Uterus (tissue), 4 donors: ENCODE measurements around the gene AGPS. TPM values are rescaled to one million over a fixed set of nuclear protein-coding genes. Genes with fewer than 3 reads are reported as not detected.

Experiments
- DNase-seq, 2 donors: peaks; one replicate each; pipeline ENCODE4 v3.0.0-alpha.2; 2019 to 2020
- H3K27ac ChIP-seq, 2 donors: fragments of 200-600 bp; sonication (generic); 1 replicate in 1 of 2; 2 replicates in 1 of 2; pipeline ENCODE4 v1.5.1; 2016 to 2018
- H3K27me3 ChIP-seq, 2 donors: fragments of 200-600 bp; sonication (generic); one replicate each; pipeline ENCODE4 v1.5.1; 2018 to 2019; ENCODE audit warnings: control low read depth in 1 of 2
- H3K36me3 ChIP-seq, 2 donors: fragments of 200-600 bp; sonication (generic); one replicate each; pipeline ENCODE4 v1.5.1; 2019; ENCODE audit warnings: control low read depth in 1 of 2
- H3K4me1 ChIP-seq, 2 donors: fragments of 200-600 bp; sonication (generic); one replicate each; pipeline ENCODE4 v1.5.1; 2018 to 2019; ENCODE audit warnings: control low read depth in 1 of 2
- H3K4me3 ChIP-seq, 2 donors: fragments of 200-600 bp; sonication (generic); 1 replicate in 1 of 2; 2 replicates in 1 of 2; pipeline ENCODE4 v1.5.1; 2018 to 2019; ENCODE audit warnings: mild to moderate bottlenecking in 1 of 2
- H3K9me3 ChIP-seq, 2 donors: fragments of 200-600 bp; sonication (generic); one replicate each; pipeline ENCODE4 v1.5.1; 2019; ENCODE audit warnings: control low read depth in 1 of 2
- CTCF ChIP-seq, 4 experiments: fragments of 200-600 bp in 2 of 4; fragments of 450-650 bp in 2 of 4; sonication (generic) in 2 of 4; IDR thresholded peaks; one replicate each; pipeline ENCODE4 v1.5.1; 2016 to 2019; ENCODE audit warnings: antibody characterized with exemption in 4 of 4, mild to moderate bottlenecking in 2 of 4, moderate library complexity in 1 of 4
- POLR2A ChIP-seq, 2 donors: fragments of 450-650 bp; IDR thresholded peaks; one replicate each; pipeline ENCODE4 v1.6.1; 2016; ENCODE audit warnings: antibody characterized with exemption in 2 of 2, mild to moderate bottlenecking in 1 of 2, moderate library complexity in 1 of 2
- intact Hi-C: fragments of 100-400 bp; cut with DNase I; formaldehyde crosslinking; loops from one replicate; pipeline ENCODE4 v1.15.1; 2023; ENCODE audit warnings: low total_unique reads
- total RNA-seq, 4 donors: library from RNA; depleted of rRNA in 3 of 4; stranded (reverse); fragments of >200 nt in 3 of 4; gene quantifications; one replicate each; pipeline versions ENCODE4 v1.1.0 to v1.2.4, GENCODE V29; 2014 to 2023
- donor health status: DM: yes; HTN: yes; CAD: no.

AGPS gene
- total RNA-seq, 4 donors from 2014 or later: 10.2 to 64.4 (median 40.0) TPM

DNA sequence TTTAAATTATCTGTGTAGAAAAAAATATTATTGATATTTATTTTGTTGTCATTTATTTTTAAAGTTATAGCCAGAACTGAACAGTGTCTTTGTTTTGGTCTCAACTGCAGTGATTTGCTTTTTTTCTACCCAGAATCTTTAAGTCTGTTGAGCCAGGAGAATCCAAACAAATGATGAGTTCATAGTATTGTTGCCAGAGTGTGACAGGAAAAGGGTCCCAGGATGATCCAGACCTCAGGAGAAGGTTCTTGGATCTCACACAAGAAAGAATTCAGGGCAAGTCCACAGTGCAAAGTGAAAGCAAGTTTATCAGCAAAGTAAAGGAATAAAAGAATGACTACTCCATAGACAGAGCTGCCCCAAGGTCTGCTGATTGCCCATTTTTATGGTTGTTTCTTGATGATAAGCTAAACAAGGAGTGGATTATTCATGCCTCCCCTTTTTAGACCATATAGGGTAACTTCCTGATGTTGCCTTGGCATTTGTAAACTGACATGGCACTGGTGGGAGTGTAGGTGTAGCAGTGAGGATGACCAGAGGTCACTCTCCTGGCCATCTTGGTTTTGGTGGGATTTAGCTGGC is 127.1 kb downstream of the AGPS start:
- no peak for DNase-seq
- Histone ChIP-seq H3K4me3 (no peak overlapping the region), H3K27me3 (no peaks in the 10 kb centered on the region), H3K27ac (no peak overlapping the region), H3K9me3 (no peaks in the 10 kb centered on the region), H3K4me1 (no peaks in the 10 kb centered on the region), H3K36me3 (no peaks in the 10 kb centered on the region)
- intact Hi-C loops: no loop called here
- no peak for TF ChIP-seq POLR2A (IDR thresholded peaks at IDR 0.05)

GRCh38 chr2:177520324-177520723 is 127.8 kb downstream of the AGPS start:
- Histone ChIP-seq H3K4me1 (no peaks in the 10 kb centered on the region), H3K9me3 (no peaks in the 10 kb centered on the region), H3K36me3 (no peaks in the 10 kb centered on the region), H3K27me3 (no peaks in the 10 kb centered on the region), H3K27ac (no peak overlapping the region), H3K4me3 (no peak overlapping the region)
- DNase-seq: no peak
- TF ChIP-seq POLR2A (IDR thresholded peaks at IDR 0.05) (no peak), CTCF (IDR thresholded peaks at IDR 0.05) (no peak)
- intact Hi-C loops: no loop called here

- Histone ChIP-seq H3K36me3 (no peaks in the 10 kb centered on the region), H3K4me3 (no peak overlapping the region), H3K27me3 (no peaks in the 10 kb centered on the region), H3K4me1 (no peaks in the 10 kb centered on the region), H3K9me3 (no peaks in the 10 kb centered on the region), H3K27ac (no peak overlapping the region)
- intact Hi-C loops: no loop called here
- DNase-seq: no peak
- TF ChIP-seq CTCF (IDR thresholded peaks at IDR 0.05) (no peak), POLR2A (IDR thresholded peaks at IDR 0.05) (no peak)
These were observed 131.2 kb downstream of the AGPS start for GRCh38 chr2:177523781-177524180.

- Histone ChIP-seq H3K27me3 (no peaks in the 10 kb centered on the region), H3K4me3 (no peak overlapping the region), H3K36me3 (no peaks in the 10 kb centered on the region), H3K4me1 (no peaks in the 10 kb centered on the region), H3K27ac (no peak overlapping the region), H3K9me3 (no peaks in the 10 kb centered on the region)
- DNase-seq: no peak
- intact Hi-C loops: no loop called here
- TF ChIP-seq POLR2A (IDR thresholded peaks at IDR 0.05) (no peak), CTCF (IDR thresholded peaks at IDR 0.05) (no peak)
These were observed 132.9 kb downstream of the AGPS start for GRCh38 chr2:177525351-177525924.

- Histone ChIP-seq H3K4me3 (no peak overlapping the region), H3K9me3 (no peaks in the 10 kb centered on the region), H3K27ac (no peak overlapping the region), H3K4me1 (no peaks in the 10 kb centered on the region), H3K27me3 (no peaks in the 10 kb centered on the region), H3K36me3 (no peaks in the 10 kb centered on the region)
- intact Hi-C loops: no loop called here
- no peak for DNase-seq
- TF ChIP-seq POLR2A (IDR thresholded peaks at IDR 0.05) (no peak), CTCF (IDR thresholded peaks at IDR 0.05) (no peak)
These were observed 135.9 kb downstream of the AGPS start for GRCh38 chr2:177528351-177528933.
